ENCODE measurements around the gene ZC3H18.
A peak's percentile ranks its signal among the peaks of the same experiment; 100 is the strongest.

The ZC3H18 gene

GRCh38 chr16:88649195-88649923 is 79.2 kb downstream of the ZC3H18 start:
- DNase-seq (ENCODE audit: low read depth, low spot score), result no peak
- TF ChIP-seq, protein P1, sequence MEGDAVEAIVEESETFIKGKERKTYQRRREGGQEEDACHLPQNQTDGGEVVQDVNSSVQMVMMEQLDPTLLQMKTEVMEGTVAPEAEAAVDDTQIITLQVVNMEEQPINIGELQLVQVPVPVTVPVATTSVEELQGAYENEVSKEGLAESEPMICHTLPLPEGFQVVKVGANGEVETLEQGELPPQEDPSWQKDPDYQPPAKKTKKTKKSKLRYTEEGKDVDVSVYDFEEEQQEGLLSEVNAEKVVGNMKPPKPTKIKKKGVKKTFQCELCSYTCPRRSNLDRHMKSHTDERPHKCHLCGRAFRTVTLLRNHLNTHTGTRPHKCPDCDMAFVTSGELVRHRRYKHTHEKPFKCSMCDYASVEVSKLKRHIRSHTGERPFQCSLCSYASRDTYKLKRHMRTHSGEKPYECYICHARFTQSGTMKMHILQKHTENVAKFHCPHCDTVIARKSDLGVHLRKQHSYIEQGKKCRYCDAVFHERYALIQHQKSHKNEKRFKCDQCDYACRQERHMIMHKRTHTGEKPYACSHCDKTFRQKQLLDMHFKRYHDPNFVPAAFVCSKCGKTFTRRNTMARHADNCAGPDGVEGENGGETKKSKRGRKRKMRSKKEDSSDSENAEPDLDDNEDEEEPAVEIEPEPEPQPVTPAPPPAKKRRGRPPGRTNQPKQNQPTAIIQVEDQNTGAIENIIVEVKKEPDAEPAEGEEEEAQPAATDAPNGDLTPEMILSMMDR (IDR thresholded peaks at IDR 0.05; ENCODE audit: insufficient read depth, low read length, missing control alignments), result no peak
- peak overlapping the region; percentile 86 for H3K4me3 ChIP-seq (ENCODE audit: low read depth, low read length)
- CTCF ChIA-PET, result no interaction called here
- POLR2A ChIA-PET, result interaction anchor here (0.6 kb wide), 1 partner anchor 191 kb away, joined by 3 read pairs; no protein-coding TSS in a partner anchor

- peak overlapping the region; percentile 86 for H3K4me3 ChIP-seq (ENCODE audit: low read depth, low read length)
- POLR2A ChIA-PET, result interaction anchor here (0.6 to 1.1 kb wide), 4 partner anchors 12 to 861 kb away, joined by 3 to 5 read pairs (median 3); partner anchors contain the start of gene MVD
- CTCF ChIA-PET, result no interaction called here
- TF ChIP-seq, protein P1 (IDR thresholded peaks at IDR 0.05; ENCODE audit: insufficient read depth, low read length, missing control alignments), result no peak
- no peak for DNase-seq (ENCODE audit: low read depth, low spot score)
Measured at GRCh38 chr16:88649924-88650748, 79.9 kb downstream of the ZC3H18 start.

- POLR2A ChIA-PET, result interaction anchor here (0.6 to 1.1 kb wide), 3 partner anchors 12 to 862 kb away, joined by 3 to 5 read pairs (median 3); partner anchors contain the start of gene MVD
- TF ChIP-seq, protein P1 (IDR thresholded peaks at IDR 0.05; ENCODE audit: insufficient read depth, low read length, missing control alignments), result no peak
- CTCF ChIA-PET, result no interaction called here
- no peak for DNase-seq (ENCODE audit: low read depth, low spot score)
- peak within 1 kb of the TSS; percentile 86 for H3K4me3 ChIP-seq (ENCODE audit: low read depth, low read length)
Measured at GRCh38 chr16:88650749-88651275, 80.6 kb downstream of the ZC3H18 start, which contains the start of gene CYBA. Gene CYBA (minus strand): TSS chr16:88651053. CDS start chr16:88651013, 40 bp downstream.

DNA sequence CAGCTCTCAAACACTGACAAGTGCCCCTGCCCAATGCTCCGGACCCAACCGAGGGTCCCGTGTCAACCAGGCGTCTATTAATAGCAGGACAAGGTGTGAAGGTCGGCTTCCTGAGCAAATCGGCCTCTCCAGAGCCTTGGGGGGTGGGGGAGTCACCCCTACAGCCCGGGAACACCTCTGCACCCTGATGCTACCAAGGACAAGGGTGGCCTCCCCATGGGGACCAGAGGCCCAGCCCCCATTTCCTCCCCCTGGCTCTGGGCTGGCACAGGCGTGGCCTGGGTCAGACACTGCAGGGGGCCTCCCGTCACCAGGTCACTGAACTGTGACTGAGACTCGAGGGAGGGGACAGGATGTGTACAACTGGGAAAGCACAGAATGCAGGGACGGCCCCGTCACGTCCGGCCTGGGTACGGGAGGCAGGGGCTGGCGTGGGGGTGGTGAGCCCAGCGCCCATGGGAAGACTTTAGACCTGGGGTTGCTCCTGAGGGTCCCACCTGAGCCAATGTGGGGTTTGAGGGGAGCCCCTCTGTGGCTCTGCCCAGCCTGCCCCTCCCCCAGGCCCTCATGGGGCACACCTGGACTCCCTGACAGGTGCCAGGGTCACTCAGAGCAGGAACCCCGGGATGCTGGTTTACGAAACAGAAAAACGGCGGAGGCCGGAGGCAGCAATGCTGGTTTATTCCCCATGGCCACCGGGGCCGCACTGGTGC is 81.2 kb downstream of the ZC3H18 start:
- ChIA-PET CTCF (no interaction called here), POLR2A (no interaction called here)
- TF ChIP-seq, protein P1 (IDR thresholded peaks at IDR 0.05; ENCODE audit: insufficient read depth, low read length, missing control alignments), result no peak
- DNase-seq (ENCODE audit: low read depth, low spot score), result no peak
- H3K4me3 ChIP-seq (ENCODE audit: low read depth, low read length), result peak overlapping the region; percentile 86

- CTCF ChIA-PET, result no interaction called here
- H3K4me3 ChIP-seq (ENCODE audit: low read depth, low read length), result no peak overlapping the region
- TF ChIP-seq, protein P1 (IDR thresholded peaks at IDR 0.05; ENCODE audit: insufficient read depth, low read length, missing control alignments), result no peak
- no peak for DNase-seq (ENCODE audit: low read depth, low spot score)
- POLR2A ChIA-PET, result no interaction called here
Measured at GRCh38 chr16:88651989-88652761, 82.0 kb downstream of the ZC3H18 start.

All from AG04449 (cell line).